K562 (cell line): ENCODE results near the gene NAT14. TPM values are rescaled to one million over a fixed set of nuclear protein-coding genes. Genes with fewer than 3 reads are reported as not detected.

Experiments used
- FOSL1 ChIP-seq: fragments of 200-800 bp; sonication (Bioruptor generic); conservative IDR thresholded peaks from 2 replicates; pipeline ENCODE4 v1.6.1; 2016; ENCODE audit warnings: missing genetic modification characterization, missing compliant biosample characterization
- FOXM1 ChIP-seq, 2 experiments: fragments of 450-650 bp in 1 of 2; sonication (generic) in 1 of 2; formaldehyde crosslinking in 1 of 2; IDR thresholded peaks; 2 replicates each; pipeline versions ENCODE4 v1.6.1 to v1.9.0; 2017 to 2022; ENCODE audit warnings: low read depth in 2 of 2, mild to moderate bottlenecking in 2 of 2, missing genetic modification reagents in 1 of 2, moderate library complexity in 1 of 2
- HCFC1 ChIP-seq: IDR thresholded peaks from 2 replicates; pipeline ENCODE4 v1.6.1; 2012; ENCODE audit warnings: low read depth, low read length, improper control_type of control experiment
- HDAC8 ChIP-seq: fragments of 450-650 bp; IDR thresholded peaks from 2 replicates; pipeline ENCODE4 v1.6.1; 2016; ENCODE audit warnings: mild to moderate bottlenecking, missing genetic modification characterization, moderate library complexity, missing compliant biosample characterization
- KDM1A ChIP-seq, 2 experiments: fragments of 450-650 bp; IDR thresholded peaks; 2 replicates each; pipeline ENCODE4 v1.6.1; 2016; ENCODE audit warnings: mild to moderate bottlenecking in 2 of 2
- SIN3B ChIP-seq: fragments of 450-650 bp; IDR thresholded peaks from 2 replicates; pipeline ENCODE4 v1.6.1; 2017; ENCODE audit warnings: low read depth, mild to moderate bottlenecking, moderate library complexity
- TFAP4 ChIP-seq: sonication (generic); formaldehyde crosslinking; IDR thresholded peaks from 2 replicates; pipeline ENCODE4 v1.8.0; 2022; ENCODE audit warnings: missing genetic modification reagents, mild to moderate bottlenecking, moderate library complexity, borderline replicate concordance
- TGIF2 ChIP-seq: sonication (generic); formaldehyde crosslinking; IDR thresholded peaks from 2 replicates; pipeline ENCODE4 v1.8.1; 2022; ENCODE audit warnings: mild to moderate bottlenecking, missing genetic modification reagents, moderate library complexity
- THAP12 ChIP-seq: fragments of 250-450 bp; sonication (Bioruptor Pico); IDR thresholded peaks from 2 replicates; pipeline ENCODE4 v1.9.0; 2021; ENCODE audit warnings: mild to moderate bottlenecking, inconsistent platforms
- ZBTB11 ChIP-seq, 3 experiments: fragments of 200-800 bp in 1 of 3; fragments of 250-450 bp in 1 of 3; fragments of 450-650 bp in 1 of 3; sonication (Bioruptor Pico) in 1 of 3; sonication (Bioruptor generic) in 1 of 3; formaldehyde crosslinking in 1 of 3; IDR thresholded peaks; 2 replicates each; pipeline versions ENCODE4 v1.6.1 to v1.8.0; 2016 to 2022; ENCODE audit warnings: mild to moderate bottlenecking in 2 of 3, missing genetic modification characterization in 2 of 3, missing compliant biosample characterization in 1 of 3, moderate library complexity in 1 of 3
- ZNF23 ChIP-seq: fragments of 250-450 bp; sonication (Bioruptor Pico); IDR thresholded peaks from 2 replicates; pipeline ENCODE4 v1.4.0; 2020; ENCODE audit warnings: mild to moderate bottlenecking
- ZNF384 ChIP-seq: IDR thresholded peaks from 2 replicates; pipeline ENCODE4 v1.6.1; 2012; ENCODE audit warnings: low read depth, low read length, improper control_type of control experiment
- ZNF551 ChIP-seq: fragments of 250-450 bp; sonication (Bioruptor Pico); IDR thresholded peaks from 2 replicates; pipeline ENCODE4 v1.5.0; 2021; ENCODE audit warnings: mild to moderate bottlenecking, moderate library complexity
- ZNF668 ChIP-seq: fragments of 250-450 bp; sonication (Bioruptor Pico); IDR thresholded peaks from 2 replicates; pipeline ENCODE4 v1.8.0; 2022; ENCODE audit warnings: mild to moderate bottlenecking, inconsistent platforms
- ZNF764 ChIP-seq: fragments of 250-450 bp; sonication (Bioruptor Pico); IDR thresholded peaks from 2 replicates; pipeline ENCODE4 v1.4.0; 2020; ENCODE audit warnings: low read depth, mild to moderate bottlenecking, moderate library complexity
- polyA plus RNA-seq, 8 experiments: library from polyadenylated mRNA; depleted of rRNA in 4 of 8; stranded (reverse) in 5 of 8; unstranded in 3 of 8; fragments of >200 nt; fragmentation: Nextera tagmentation in 2 of 8; fragmentation: Illumina TruSeq in 1 of 8; extraction: Ambion mirVana in 2 of 8; extraction: Trizol in 1 of 8; gene quantifications; 2 replicates each; pipeline versions ENCODE4 v1.2.1 to v1.2.3, GENCODE V29; 2011 to 2014; ENCODE audit warnings: inconsistent platforms in 1 of 8, missing spikeins in 1 of 8
- total RNA-seq, 7 experiments: library from RNA; depleted of rRNA in 6 of 7; stranded (reverse); fragments of >200 nt in 6 of 7; fragmentation: Illumina TruSeq in 2 of 7; extraction: Trizol in 2 of 7; gene quantifications; 2 replicates each; pipeline versions ENCODE4 v1.2.1 to v1.2.3, GENCODE V29; 2011 to 2021; ENCODE audit warnings: low replicate concordance in 1 of 7

The NAT14 gene
- total and polyA plus RNA-seq, 9 of the 15 experiments (the other 6 are each of a cell fraction or from before 2014, with no cell fraction given) = 2.4 to 77.0 (median 26.7) TPM

- peak; percentile 87 to 95 for TF ChIP-seq KDM1A (IDR thresholded peaks at IDR 0.05)
- TF ChIP-seq ZNF384 = 0 out of 2 replicates have a peak, but pooled peaks have one; percentile 3
- no peak for TF ChIP-seq ZNF668
- TF ChIP-seq ZBTB11 (CRISPR knock-in tag; IDR thresholded peaks at IDR 0.05) = peak in 1 of 3 experiments; percentile 72; a peak in 2 of 6 replicates
- no peak for TF ChIP-seq THAP12
- peak; percentile 77; the same call in 1 of the 2 replicates for TF ChIP-seq TFAP4 (CRISPR knock-in tag)
- TF ChIP-seq SIN3B = no peak
- no peak for TF ChIP-seq HDAC8 (tag)
- no peak for TF ChIP-seq ZNF23 (CRISPR knock-in tag)
- peak; percentile 74 for TF ChIP-seq FOXM1 (IDR thresholded peaks at IDR 0.05; ENCODE audit: low read depth)
- no peak for TF ChIP-seq FOXM1 (CRISPR knock-in tag; IDR thresholded peaks at IDR 0.05; ENCODE audit: low read depth)
- TF ChIP-seq ZNF551 (CRISPR knock-in tag) = no peak
- TF ChIP-seq ZNF764 (CRISPR knock-in tag) = no peak
- peak; percentile 85 for TF ChIP-seq FOSL1 (tag)
- TF ChIP-seq TGIF2 (CRISPR knock-in tag) = no peak
- 0 out of 2 replicates have a peak, but pooled peaks have one; percentile 4 for TF ChIP-seq HCFC1
Observed at GRCh38 chr19:55467236-55468053, 17.5 kb upstream of the NAT14 start (continued).
